Right renal cortex interstitium (tissue), 3 donors: ENCODE measurements around the gene GINS2. TPM values are rescaled to one million over a fixed set of nuclear protein-coding genes. Genes with fewer than 3 reads are reported as not detected.

ENCODE experiments used
- DNase-seq, 3 donors: peaks; one replicate each; pipeline ENCODE4 v3.0.0-alpha.2; 2013; ENCODE audit warnings: low read depth in 3 of 3, low spot score in 2 of 3
- polyA plus RNA-seq, 3 donors: library from polyadenylated mRNA; unstranded; fragments of 120-200 nt; gene quantifications; one replicate each; pipeline ENCODE4 v1.2.1, GENCODE V29; 2013; ENCODE audit not compliant: insufficient read length in 3 of 3

The GINS2 gene
- polyA plus RNA-seq, 3 donors = 16.0 to 21.5 (median 20.4) TPM

DNA sequence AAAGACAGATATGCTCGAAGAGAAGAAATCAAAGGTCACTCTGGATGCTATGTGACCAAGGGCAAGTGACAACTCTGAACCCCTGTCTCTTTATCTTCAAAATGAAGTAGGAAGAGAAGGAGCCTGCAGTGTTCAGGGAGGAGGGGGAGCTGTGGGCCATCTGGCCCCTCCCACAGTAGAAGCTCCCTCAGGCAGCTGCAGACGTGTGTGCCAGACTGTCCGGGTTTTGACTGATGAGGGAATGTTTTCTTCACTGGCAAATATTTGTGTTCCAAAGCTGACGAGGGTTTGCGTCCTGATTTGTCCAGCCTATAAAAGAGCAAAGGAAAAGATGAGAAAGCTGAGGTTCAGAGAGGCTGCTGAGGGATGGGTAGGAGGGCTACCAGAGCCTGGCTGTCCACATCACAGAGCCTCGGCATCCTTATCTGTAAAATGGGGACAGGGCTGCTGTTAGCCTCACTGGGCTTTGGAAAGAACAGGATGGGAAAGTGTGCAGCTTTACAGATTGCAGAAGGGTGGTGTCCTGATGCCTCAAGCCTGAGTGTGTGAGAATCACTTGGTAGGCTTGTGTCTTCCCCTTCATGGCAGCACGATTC lies 1.8 kb upstream of the GINS2 start:
- DNase-seq = no peak

DNA sequence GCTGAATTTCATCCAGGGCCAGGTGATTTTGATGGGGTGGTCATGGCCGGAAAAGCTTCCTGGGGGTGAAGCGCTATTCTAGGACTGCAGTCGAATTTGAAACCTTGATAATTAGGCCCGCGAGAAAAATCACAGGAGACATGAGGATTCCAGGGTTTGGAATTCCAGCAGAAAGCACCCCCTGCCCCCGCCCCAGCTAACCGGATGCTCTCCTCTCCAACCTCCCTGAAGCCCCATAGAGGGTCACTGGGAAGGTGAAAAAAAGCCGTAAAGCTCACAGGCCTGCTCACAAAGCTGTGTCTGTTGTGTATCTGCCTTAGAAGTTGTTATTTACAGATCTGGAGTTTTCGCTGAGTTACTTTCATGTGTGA lies 1.2 kb upstream of the GINS2 start:
- no peak for DNase-seq

DNA sequence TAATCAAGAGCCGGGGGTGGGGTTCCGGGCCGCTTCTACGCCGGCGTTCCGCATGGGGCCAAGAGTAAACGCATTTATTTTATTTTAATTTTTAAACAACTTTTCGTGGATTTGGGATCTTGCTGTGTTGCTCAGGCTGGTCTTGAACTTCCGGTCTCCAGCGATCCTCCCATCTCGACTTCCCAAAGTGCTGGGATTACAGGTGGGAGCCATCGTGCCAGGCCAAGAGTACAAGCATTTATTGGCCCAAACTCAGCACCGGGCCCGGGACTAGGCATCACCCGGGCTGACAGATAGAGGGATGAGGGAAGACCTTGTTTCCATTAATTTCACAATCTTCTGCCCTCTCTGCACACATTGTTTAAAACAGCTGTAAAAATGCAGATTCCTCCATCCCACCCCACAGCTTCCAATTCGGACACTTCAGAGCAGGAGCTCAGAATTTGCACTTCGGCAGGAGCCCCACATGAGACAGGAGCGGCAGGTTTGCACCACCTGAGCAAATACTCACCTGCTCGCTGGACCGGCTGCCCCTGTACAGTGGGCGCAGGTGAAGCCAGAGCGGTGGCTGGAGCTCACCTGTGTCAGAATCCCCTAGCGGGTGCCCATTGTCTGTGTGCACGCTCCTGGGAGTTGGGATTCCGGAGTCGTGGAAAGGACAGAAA lies 663 bp upstream of the GINS2 start:
- DNase-seq = no peak

DNA sequence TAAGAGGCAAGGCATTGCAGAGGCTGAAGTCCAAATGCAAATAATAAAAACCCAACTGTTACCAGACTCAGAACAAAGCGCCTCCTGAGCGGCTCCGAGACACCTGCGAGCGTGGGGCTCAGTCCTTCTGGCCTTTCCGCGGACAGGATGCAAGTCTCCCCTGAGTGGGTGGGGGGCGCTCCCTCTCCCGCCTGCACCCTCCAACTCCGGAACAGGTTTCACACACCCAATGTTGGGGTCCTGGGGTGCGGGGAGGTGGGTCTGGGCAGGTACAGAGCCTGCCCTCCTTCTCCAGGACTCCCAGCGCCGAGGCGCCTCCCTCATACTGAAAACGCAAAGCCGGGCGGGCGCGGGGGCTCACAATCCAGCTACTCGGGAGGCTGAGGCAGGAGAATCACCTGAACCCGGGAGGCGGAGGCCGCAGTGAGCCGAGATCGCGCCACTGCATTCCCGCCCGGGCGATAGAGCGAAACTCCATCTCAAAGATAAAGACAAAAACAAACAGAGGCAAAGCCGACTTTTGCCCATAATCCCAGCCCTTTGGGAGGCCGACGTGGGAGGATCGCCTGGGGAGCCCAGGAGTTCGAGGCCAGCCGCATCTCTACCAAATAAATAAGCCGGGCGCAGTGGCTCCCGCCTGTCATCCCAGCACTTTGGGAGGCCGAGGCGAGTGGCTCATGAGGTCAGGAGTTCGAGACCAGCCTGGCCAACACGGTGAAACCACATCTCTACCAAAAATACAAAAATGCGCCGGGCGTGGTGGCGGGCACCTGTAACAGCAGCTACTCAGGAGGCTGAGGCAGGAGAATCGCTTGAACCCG lies 893 bp downstream of the GINS2 start:
- no peak for DNase-seq

DNA sequence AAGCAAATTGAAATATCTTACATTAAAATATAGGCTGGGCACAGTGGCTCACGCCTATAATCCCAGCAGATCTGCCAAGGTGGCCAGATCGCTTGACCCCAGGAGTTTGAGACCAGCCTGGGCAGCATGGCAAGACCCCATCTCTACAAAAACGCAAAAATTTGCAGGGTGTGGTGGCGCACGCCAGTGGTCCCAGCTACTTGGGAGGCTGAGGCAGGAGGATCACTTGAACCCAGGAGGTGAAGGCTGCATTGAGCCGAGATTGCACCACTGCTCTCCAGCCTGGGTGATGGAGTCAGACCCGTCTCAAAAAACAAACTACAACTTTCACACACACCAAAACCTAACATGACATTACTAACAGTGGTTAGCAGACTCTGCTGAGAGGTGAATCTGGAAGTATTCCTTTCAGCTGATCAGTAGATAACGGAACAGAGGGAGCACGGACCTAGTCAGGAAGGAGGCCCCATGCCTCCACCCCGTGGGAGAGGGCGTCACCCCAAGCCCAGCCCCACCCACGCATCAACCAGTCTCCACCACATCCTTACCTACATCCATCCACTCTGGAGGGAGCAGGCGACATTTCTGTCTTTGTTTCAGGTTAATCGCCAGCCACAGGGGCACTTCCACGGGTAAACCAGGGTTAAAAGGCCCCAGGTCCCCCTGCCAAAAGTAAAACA lies 1.7 kb downstream of the GINS2 start:
- DNase-seq = no peak

DNA sequence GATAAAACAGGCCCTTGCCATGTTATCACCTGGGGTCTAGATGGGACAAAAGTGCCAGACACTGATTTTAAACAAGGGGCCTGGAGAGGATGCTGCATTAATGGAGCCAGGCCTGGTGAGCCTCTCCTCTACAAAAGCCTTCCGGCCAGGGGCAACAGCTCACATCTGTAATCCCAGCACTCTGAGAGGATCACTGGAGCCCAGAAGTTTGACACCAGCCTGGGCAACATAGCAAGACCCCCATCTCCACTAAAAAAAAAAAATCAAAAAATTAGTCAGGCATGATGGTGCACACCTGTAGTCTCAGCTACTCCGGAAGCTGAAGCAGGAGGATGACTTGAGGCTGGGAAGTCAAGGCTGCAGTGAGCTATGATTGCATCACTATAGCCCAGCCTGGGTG lies 3.5 kb downstream of the GINS2 start:
- no peak for DNase-seq

DNA sequence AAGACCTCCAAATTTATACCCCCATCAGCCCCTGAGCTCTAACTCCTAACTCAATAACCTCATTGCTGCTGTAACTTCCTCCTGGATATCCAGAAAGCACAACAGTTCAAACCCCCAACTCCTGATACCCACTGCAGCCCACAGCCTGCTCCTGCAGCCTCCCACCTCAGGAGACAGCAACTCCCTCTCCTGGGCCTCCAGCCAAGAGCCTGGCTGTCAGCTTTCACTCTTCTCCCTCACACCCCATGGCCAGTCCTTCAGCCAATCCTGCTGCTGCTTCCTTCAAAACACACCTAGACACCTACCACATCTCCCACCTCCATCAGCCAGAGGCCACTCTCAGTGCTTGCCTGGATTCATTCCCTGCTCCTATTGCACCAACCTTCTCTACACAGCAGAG lies 5.4 kb downstream of the GINS2 start:
- no peak for DNase-seq

DNA sequence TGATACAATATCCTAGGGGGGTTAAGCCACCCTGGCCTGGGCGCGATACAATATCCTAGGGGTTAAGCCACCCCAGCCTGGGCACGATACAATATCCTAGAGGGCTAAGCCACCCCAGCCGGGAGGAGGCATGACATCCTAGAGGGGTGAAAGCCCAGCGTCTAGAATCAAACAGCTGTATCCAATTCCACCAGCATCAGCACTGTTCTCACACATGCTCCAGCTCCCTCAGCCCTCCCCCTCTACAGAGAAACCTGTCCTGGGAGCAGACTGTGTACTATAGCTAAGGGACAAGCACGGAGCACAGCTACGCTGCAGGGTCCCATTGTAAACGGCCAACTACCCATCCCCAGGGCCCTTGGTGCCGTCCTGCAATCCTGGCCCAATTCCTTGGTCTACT lies 6.2 kb downstream of the GINS2 start:
- no peak for DNase-seq

DNA sequence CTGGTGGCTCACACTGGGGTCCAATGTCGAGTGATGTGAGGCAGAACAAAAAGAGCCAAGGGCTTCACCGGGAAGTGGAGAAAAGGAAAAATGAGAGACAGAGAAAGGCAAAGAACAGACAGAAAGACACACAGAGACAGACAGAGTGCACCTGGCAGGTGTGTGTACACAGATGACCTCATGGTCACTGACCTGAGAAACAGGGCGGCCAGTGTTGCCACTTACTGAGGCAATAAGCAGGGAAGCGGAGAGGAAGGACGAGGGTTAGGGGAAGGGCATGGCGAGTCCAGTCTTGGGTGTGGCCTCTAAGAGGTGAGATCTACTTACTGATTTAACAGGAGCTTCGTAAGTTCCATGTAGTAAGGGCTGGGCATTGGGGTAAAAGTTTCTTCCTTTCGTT lies 7.5 kb downstream of the GINS2 start:
- no peak for DNase-seq

DNA sequence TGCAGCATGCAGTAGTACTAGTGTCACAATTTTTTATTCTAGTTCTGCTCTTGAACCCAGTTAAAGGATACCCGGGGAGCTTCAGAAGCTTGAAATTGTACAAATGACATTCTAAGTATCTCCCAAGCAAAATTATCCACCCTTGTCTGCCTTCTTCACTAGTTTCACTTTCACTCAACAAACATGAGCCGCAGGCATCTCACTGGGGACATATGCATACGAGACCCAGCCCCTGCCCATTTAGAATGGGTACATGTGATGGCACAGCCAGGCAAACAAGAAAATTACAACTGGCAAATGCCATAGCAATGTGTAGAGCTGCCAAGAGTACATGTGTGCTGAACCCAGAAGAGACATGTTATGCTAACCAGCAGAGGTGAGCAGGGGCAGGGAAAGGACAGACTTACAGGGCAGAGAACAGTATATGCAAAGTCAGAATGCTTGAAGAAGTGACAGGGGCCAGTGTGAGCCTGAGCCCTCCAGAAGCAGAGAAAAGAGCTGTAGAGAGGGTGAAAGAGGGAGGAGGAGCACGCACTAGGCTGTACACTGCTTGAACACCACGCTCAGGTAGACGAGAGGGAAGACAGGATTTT lies 8.3 kb downstream of the GINS2 start:
- no peak for DNase-seq

DNA sequence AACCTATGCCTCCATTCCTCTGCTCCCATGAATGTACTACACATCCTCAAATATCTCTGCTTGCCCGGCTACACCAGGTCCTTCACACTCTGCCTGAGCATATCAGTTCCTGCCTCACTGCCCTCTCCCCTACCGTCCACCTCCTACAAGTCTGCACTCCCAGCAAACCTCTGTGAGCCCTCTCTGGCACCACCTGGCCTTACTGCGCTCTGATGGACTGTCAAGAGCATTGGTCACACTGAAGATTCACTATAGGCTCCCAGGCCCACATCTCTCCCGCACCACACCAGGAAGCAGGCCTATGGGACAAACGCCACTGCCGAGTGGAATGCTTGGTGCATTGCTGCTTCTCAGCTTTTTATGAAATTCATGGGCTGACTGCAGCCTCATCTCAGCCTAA lies 8.9 kb downstream of the GINS2 start:
- no peak for DNase-seq

DNA sequence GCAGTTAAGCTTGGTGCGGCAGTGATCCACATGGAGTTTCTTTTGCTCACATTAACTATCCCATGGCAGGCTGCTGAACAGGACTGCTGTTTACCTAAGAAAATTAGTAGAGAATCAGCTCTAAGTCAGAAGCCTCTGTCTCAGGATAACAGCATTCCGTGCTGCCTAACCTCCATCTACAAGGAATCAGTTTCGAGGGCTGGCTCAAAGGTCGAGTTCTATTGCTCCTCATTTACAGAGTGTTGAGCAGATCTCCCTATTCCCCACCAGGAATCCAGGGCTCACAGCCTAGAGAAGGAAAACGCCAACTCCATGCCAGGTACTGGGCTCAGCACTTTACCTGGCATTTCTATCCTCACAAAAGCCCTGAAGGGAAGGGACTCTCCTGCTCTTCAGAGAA lies 9.9 kb downstream of the GINS2 start:
- no peak for DNase-seq

DNA sequence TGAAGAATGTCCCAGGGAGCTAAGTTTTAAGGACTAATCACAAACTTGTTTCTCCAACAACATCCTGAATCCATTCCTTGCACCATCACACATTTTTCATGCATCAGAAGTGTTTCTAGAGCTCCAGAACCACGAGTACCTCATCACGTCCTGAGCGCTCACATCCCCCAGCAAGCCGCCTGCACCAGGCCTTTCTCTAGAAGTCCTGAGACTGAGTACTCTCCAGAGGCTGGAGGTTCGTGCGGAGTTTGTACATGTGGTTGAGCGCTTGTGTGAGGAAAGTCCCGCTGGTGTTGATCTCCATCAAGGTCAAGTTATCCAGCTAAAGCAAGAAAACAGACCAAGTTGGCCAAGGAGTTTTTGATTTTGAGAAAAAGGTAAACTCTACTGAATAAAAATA lies 10.7 kb downstream of the GINS2 start:
- DNase-seq = no peak

DNA sequence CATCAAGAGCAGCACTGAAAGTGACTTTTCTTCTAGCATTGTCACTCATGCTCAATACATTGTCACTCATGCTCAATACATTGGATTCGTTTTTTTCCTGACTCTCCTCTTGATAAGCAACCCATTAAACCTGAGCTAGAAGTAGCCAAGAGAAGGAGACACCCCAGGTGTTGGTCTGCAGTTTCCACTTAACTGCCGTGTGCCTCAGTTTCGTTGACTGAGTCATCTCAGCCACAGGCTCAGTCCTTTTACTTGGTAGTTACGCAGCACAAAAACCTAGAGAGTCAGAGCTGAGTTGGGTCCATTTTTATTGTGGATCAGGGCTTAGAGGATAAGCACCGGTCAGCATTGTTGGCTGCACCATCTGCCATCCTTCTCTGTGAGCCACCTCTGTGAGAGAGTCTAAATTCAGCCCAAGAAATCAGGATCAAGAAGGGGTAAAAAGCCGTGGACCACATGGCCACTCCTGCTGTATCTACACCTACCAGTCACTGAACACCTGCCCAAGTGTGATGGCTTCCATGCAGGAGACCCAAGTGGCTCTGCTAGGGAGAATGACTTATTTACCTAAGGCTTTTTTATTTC lies 11.3 kb downstream of the GINS2 start:
- no peak for DNase-seq

DNA sequence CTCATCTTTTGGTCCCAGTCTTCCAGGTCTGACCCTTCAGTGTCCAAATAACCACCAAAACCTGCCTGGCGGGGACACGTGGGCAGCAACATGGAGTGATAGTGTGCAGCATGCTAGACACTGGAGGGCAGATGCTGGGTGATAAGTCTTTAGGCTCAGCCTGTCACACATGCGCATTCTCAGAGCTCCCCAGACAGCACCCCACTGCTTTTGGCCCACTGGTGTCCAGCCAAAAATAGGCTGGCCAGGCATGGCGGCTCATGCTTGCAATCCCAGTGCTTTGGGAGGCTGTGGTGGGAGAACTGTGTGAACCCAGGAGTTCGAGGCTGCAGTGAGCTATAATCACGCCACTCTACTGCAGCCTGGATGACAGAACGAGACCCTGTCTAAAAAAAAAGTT lies 12.3 kb downstream of the GINS2 start:
- DNase-seq = no peak

DNA sequence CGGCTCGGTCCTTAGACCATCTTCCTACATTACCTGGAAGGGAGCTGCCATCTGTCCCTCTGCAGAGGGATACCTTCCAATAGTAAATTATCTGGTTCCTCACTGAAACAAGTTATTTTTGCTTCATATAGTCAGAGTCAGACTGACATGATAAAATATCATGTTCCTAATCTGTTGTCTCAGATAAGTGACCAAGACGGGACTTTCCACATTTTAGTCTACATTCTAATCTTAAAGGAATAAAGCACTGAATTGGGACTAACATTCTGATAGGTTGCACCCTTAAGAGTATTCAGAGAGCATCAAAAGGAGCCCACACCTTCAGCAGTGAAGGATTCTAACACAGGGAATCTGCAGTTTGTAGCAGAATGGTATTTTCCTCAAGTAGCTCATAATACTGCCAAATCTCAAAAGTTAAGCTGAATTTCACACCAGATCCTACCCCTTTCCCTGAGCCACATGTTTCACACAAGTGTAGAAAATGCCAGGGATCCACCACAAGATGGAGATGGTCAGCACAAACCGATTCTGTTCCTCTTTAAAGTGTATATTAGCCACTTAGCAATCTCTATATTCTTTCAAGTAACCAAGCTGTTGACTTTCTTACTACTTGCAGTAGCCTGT lies 13.4 kb downstream of the GINS2 start:
- DNase-seq = no peak

DNA sequence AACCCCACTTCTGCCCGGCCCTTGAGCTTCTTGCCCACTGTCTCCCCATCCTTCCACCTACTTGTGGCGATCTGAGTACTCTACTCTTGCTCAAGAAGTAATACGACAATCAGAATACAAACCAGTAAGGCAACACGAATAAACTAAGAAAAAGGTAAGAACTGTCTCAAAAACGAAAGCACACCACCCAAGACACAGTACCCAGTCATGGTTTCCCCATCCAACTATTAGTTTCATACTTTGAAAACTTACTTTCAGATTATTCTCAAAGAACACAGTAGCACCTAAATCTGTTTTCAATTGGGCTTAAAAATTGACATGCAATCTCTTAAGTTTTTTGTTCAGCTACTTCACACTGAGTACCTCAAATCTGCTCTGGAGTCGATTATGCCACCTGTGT lies 13.9 kb downstream of the GINS2 start:
- no peak for DNase-seq

DNA sequence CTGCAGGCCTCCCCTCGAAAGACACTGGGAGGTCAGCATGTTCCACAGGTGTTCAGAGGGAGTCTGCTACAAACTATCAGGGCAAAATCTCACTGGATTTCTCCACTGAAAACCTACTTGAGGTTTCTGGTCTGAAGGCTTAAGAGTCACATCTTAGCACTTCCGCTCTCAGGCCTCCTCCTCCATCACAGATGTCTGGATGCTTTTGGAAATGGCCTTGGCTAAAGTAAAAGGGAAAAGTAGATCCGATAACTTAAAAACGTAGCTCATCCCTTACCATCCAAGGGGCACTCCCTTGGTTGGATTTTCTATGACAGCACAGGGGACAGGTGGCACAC lies 14.4 kb downstream of the GINS2 start:
- no peak for DNase-seq

DNA sequence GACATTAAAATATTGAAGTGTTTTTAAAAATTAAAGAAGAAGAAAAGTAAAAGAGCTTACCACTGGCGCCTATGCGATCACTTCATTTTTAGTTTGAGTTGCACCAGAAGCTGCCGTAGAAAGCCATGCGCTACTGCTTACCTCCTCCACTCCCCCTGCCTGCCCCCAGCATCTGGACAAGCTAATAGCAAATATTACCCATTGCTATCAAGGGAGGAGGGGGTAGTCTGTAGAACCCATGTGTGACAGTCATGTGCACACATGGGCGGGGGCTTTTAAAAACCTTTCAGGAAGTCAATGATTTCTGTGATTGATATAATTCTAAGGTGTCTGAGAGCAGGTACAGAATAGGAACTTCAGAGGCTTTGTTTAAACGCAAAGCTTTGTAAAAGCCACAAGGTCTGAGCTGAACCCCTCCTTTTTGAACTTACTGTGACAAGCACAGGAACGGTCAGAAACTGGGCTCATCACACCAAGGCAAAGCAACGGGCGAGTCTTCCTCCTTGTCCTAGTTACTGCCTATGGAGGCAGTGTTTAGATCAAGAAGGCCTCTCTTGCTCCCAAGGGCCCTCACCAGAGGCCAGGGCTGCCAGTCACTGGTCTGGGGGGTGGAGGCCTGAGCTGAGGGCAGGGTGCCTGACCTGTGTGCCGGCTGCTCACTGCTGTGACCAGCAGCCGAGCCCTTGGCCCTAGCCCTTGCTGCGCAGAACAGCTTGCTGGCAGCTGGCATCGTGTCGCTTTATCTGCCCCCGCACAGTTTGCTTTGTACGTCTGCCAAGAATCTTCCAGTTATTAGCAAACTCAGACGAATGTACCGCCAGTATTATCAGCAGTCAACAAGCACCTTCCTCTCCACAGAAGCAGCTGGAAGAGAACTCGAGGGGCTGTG lies 15.0 kb downstream of the GINS2 start:
- DNase-seq = no peak

DNA sequence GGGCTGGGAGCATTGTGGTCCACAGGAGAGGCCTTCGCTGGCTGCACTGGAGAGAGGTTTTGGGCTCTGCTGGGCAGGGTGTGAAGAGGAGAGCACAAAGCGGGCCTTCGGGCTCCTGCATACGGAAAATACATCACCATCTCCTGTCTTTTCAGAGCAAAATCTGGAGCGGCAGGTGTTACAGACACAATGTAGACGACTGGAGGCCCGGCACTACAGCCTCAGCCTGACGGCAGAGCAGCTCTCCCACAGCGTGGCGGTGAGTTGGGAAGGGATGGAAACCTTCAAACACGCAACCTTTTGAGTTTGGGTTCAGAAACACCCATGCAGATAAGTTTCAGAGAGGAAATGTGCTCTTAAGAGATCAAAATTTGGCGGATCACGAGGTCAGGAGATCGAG lies 17.9 kb downstream of the GINS2 start:
- DNase-seq = no peak
